Body of pancreas (tissue), 4 donors: ENCODE results near the gene LSM8. TPM values are rescaled to one million over a fixed set of nuclear protein-coding genes. Genes with fewer than 3 reads are reported as not detected.
"Not testable (repeated sequence)": the region's sequence is repeated elsewhere in the genome, so short reads cannot be mapped to it uniquely, and the experiment has no call there.

Source experiments
- ATAC-seq: fragments of 150-250 bp; one replicate; pipeline ENCODE4 v1.9.1; 2016
- DNase-seq, 4 donors: peaks; one replicate each; pipeline ENCODE4 v3.0.0-alpha.2; 2019
- H3K27ac ChIP-seq, 4 donors: fragments of 200-600 bp; sonication (generic); 1 replicate in 3 of 4; 2 replicates in 1 of 4; pipeline versions ENCODE4 v1.5.1 to v1.6.1; 2016 to 2019; ENCODE audit warnings: mild to moderate bottlenecking in 1 of 4, mixed read lengths in 1 of 4, moderate library complexity in 1 of 4
- H3K27me3 ChIP-seq, 2 donors: fragments of 200-600 bp; sonication (generic); one replicate each; pipeline ENCODE4 v1.6.0; 2016; ENCODE audit warnings: mild to moderate bottlenecking in 1 of 2
- H3K36me3 ChIP-seq, 2 donors: fragments of 200-600 bp; sonication (generic); replicated peaks in 1 of 2; 2 replicates each; pipeline ENCODE4 v1.5.1; 2016; ENCODE audit warnings: low read depth in 2 of 2; ENCODE audit not compliant: insufficient read depth in 1 of 2
- H3K4me1 ChIP-seq: fragments of 200-600 bp; sonication (generic); one replicate; pipeline ENCODE4 v1.6.0; 2016
- H3K4me3 ChIP-seq, 2 donors: fragments of 200-600 bp; sonication (generic); 1 replicate in 1 of 2; 2 replicates in 1 of 2; pipeline ENCODE4 v1.5.1; 2016 to 2019
- H3K9me3 ChIP-seq, 3 donors: fragments of 200-600 bp; sonication (generic); 1 replicate in 2 of 3; 2 replicates in 1 of 3; pipeline ENCODE4 v1.5.1; 2016
- CTCF ChIP-seq, 7 experiments: fragments of 450-650 bp in 4 of 7; fragments of 200-600 bp in 3 of 7; sonication (generic) in 3 of 7; IDR thresholded peaks; one replicate each; pipeline ENCODE4 v1.5.1; 2016 to 2019; ENCODE audit warnings: antibody characterized with exemption in 7 of 7
- POLR2A ChIP-seq, 3 donors: fragments of 450-650 bp; IDR thresholded peaks; one replicate each; pipeline ENCODE4 v1.6.1; 2016; ENCODE audit warnings: antibody characterized with exemption in 3 of 3, mild to moderate bottlenecking in 2 of 3
- WGBS, 2 donors: methylation state at CpG; one replicate each; pipeline ENCODE4 v1.1.5; 2017; 5-methylcytosine and 5-hydroxymethylcytosine counted together
- intact Hi-C: fragments of 100-400 bp; cut with DNase I; formaldehyde crosslinking; loops from one replicate; pipeline ENCODE4 v1.15.1; 2023
- total RNA-seq, 2 donors: library from RNA; depleted of rRNA; stranded (reverse); fragments of >200 nt; gene quantifications; one replicate each; pipeline ENCODE4 v1.1.0, GENCODE V29; 2016

Gene LSM8
- total RNA-seq, 2 donors from 2014 or later, result 17.9 to 23.7 TPM

- Histone ChIP-seq H3K4me1 (no peaks in the 10 kb centered on the region), H3K9me3 (no peaks in the 10 kb centered on the region), H3K4me3 (no peak within 1 kb of the TSS), H3K27me3 (no peaks in the 10 kb centered on the region), H3K36me3 (no peaks in the 10 kb centered on the region), H3K27ac (no peak within 1 kb of the TSS)
- TF ChIP-seq POLR2A (IDR thresholded peaks at IDR 0.05) (no peak), CTCF (IDR thresholded peaks at IDR 0.05) (no peak)
- 88 to 90% methylated on average over 18 of the region's 18 CpGs for WGBS, 2 donors
- ATAC-seq (no peak), DNase-seq (no peak)
- intact Hi-C loops, result no loop called here
Observed at GRCh38 chr7:118224521-118224920, 40.6 kb downstream of the LSM8 start, which contains the start of gene ANKRD7. TSS of gene ANKRD7 (plus strand) at chr7:118224704. CDS start at chr7:118224831, 127 bp downstream.

DNA sequence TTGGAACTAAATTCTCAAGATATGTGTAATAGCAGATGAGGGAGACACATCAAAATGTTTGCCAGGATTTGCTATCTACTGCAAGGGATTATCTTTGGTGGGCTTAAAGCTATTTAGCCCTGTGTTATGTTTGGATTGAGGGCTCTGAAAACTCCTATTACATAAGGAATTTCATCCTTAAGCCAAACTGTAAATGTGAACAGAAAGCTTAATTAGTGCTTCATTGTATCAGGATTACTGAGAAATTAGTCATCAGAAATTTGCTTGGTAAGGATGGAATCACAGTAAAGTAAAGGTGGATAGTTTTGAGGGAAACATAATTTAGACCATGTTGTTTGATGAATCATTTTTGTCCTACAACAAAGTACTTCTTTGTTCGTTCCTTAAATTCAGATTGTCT is 48.9 kb downstream of the LSM8 start:
- H3K36me3 ChIP-seq, result no peaks in the 10 kb centered on the region
- no peaks in the 10 kb centered on the region for H3K9me3 ChIP-seq
- no peaks in the 10 kb centered on the region for H3K27me3 ChIP-seq
- H3K4me3 ChIP-seq, result no peak overlapping the region
- peaks cover 14% of the 10 kb centered on the region for H3K4me1 ChIP-seq
- no peak overlapping the region for H3K27ac ChIP-seq
- ATAC-seq (no peak), DNase-seq (no peak)
- TF ChIP-seq POLR2A (IDR thresholded peaks at IDR 0.05) (no peak), CTCF (IDR thresholded peaks at IDR 0.05) (no peak)
- WGBS, 2 donors, result 94 to 95% methylated on average over 1 of the region's 1 CpG
- intact Hi-C loops, result no loop called here

DNA sequence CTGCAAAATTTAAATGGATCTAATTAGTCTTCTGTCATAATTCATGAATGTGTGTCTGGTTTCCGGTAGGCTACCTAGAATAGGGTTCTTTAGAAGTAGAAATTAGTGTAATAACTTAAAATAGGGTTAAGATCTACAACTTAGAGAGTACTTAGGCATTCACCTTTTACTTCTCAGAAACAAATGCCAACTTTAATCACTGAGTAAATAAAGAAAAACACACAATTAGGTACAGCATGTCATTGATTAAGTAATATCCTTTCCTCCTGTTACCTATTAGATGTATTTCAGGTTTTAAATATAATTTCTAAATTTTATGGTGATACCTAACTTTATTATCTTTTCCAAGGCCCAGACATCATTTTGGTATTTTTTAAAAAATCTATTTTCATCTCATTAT is 49.8 kb downstream of the LSM8 start:
- ATAC-seq, result no peak
- Histone ChIP-seq H3K27me3 (no peaks in the 10 kb centered on the region), H3K27ac (no peak overlapping the region), H3K36me3 (no peaks in the 10 kb centered on the region), H3K9me3 (no peaks in the 10 kb centered on the region), H3K4me1 (peaks cover 14% of the 10 kb centered on the region), H3K4me3 (no peak overlapping the region)
- intact Hi-C loops, result no loop called here
- TF ChIP-seq POLR2A (IDR thresholded peaks at IDR 0.05), result no peak
- TF ChIP-seq CTCF (IDR thresholded peaks at IDR 0.05), result no peak
- no peak for DNase-seq
- 48 to 62% methylated on average over 1 of the region's 1 CpG for WGBS, 2 donors

- Histone ChIP-seq H3K9me3 (no peaks in the 10 kb centered on the region), H3K27ac (no peak overlapping the region), H3K4me1 (peaks cover 6% of the 10 kb centered on the region), H3K4me3 (no peak overlapping the region), H3K27me3 (no peaks in the 10 kb centered on the region), H3K36me3 (no peaks in the 10 kb centered on the region)
- TF ChIP-seq CTCF (IDR thresholded peaks at IDR 0.05) (no peak), POLR2A (IDR thresholded peaks at IDR 0.05) (no peak)
- WGBS, 2 donors, result 90% methylated on average over 3 of the region's 3 CpGs; no CpG with 5 or more reads in 1 of the 2 donors
- intact Hi-C loops, result no loop called here
- ATAC-seq (no peak), DNase-seq (no peak)
Observed at GRCh38 chr7:118239014-118239413, 55.0 kb downstream of the LSM8 start.

DNA sequence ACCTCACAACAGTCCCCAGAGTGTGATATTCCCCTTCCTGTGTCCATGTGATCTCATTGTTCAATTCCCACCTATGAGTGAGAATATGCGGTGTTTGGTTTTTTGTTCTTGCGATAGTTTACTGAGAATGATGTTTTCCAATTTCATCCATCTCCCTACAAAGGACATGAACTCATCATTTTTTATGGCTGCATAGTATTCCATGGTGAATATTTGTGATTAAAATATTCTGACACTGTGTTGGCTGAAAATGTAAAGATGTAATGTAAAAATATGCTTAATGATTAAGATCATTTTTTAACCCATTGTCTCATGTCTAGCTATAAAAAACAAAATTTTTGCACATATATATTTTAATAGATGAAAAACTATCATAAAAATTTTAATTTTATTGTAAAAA is 56.4 kb downstream of the LSM8 start:
- H3K4me1 ChIP-seq, DNase-seq, H3K36me3 ChIP-seq, ATAC-seq, H3K4me3 ChIP-seq, H3K9me3 ChIP-seq, intact Hi-C loops, H3K27me3 ChIP-seq, H3K27ac ChIP-seq: not testable (repeated sequence)
- 92 to 97% methylated on average over 2 of the region's 2 CpGs for WGBS, 2 donors

Other genes starting within 250 kb of the LSM8 start
- gene ANKRD7, start 40.5 kb downstream of the LSM8 start, total RNA-seq, result 1 to 10 TPM in 1 of 2 donors, not detected in 1; 2.6 TPM